A673 (cell line): ENCODE results near the gene ATL1. TPM values are rescaled to one million over a fixed set of nuclear protein-coding genes. Genes with fewer than 3 reads are reported as not detected.
A peak's percentile ranks its signal among the peaks of the same experiment; 100 is the strongest.

Source experiments
- BruUV-seq: library from RNA; stranded (reverse); fragments of 400-500 nt; replicated peaks from 2 replicates; lab custom pipeline; 2021; lab: Mats Ljungman, UMichigan
- CTCF ChIA-PET: fragments of 300-600 bp; sonication (Branson Sonifier 250); formaldehyde crosslinking; loops from one replicate; lab custom pipeline; 2022; ENCODE audit warnings: antibody characterized with exemption; lab: Charles Lee
- POLR2A ChIA-PET: fragments of 300-600 bp; sonication (Branson Sonifier 250); formaldehyde crosslinking; loops from one replicate; lab custom pipeline; 2022; ENCODE audit warnings: antibody characterized with exemption; ENCODE audit not compliant: low non-redundant PET; lab: Charles Lee
- DNase-seq: peaks from one replicate; pipeline ENCODE4 v3.0.0-alpha.2; 2015; ENCODE audit warnings: low spot score
- H3K27ac ChIP-seq: fragments of 200-600 bp; sonication (generic); 2 replicates; pipeline ENCODE4 v1.5.1; 2016; ENCODE audit warnings: mixed run types, low read depth, mild to moderate bottlenecking, mixed read lengths, antibody characterized with exemption, low read length; ENCODE audit not compliant: poor library complexity, severe bottlenecking
- H3K27me3 ChIP-seq: fragments of 200-600 bp; sonication (generic); replicated peaks from 2 replicates; pipeline ENCODE4 v1.6.1; 2017; ENCODE audit warnings: mixed run types, low read depth, mild to moderate bottlenecking, mixed read lengths, antibody characterized with exemption, low read length; ENCODE audit not compliant: insufficient read depth, poor library complexity
- H3K36me3 ChIP-seq: fragments of 200-600 bp; sonication (generic); 2 replicates; pipeline ENCODE4 v1.6.1; 2016; ENCODE audit warnings: mixed run types, mild to moderate bottlenecking, mixed read lengths, antibody characterized with exemption, low read length; ENCODE audit not compliant: insufficient read depth, poor library complexity, severe bottlenecking
- H3K4me1 ChIP-seq: fragments of 200-600 bp; sonication (generic); 2 replicates; pipeline ENCODE4 v1.6.1; 2017; ENCODE audit warnings: mixed run types, mild to moderate bottlenecking, mixed read lengths, antibody characterized with exemption, low read length; ENCODE audit not compliant: insufficient read depth, poor library complexity, severe bottlenecking
- H3K4me3 ChIP-seq: fragments of 200-600 bp; sonication (generic); 2 replicates; pipeline ENCODE4 v1.5.1; 2016; ENCODE audit warnings: low read depth, mixed run types, mild to moderate bottlenecking, mixed read lengths, low read length; ENCODE audit not compliant: poor library complexity, severe bottlenecking
- H3K9me3 ChIP-seq: fragments of 200-600 bp; sonication (generic); 2 replicates; pipeline ENCODE4 v1.6.1; 2016; ENCODE audit warnings: mixed run types, low read depth, mild to moderate bottlenecking, mixed read lengths, antibody characterized with exemption, low read length; ENCODE audit not compliant: poor library complexity, severe bottlenecking
- CTCF ChIP-seq: fragments of 300-800, 200-600 bp; sonication (generic); conservative IDR thresholded peaks from 2 replicates; pipeline ENCODE4 v1.5.1; 2017; ENCODE audit warnings: low read depth, mild to moderate bottlenecking, antibody characterized with exemption, low read length, moderate library complexity, mixed read lengths
- EZH2 ChIP-seq: fragments of 200-600 bp; sonication (generic); IDR thresholded peaks from 2 replicates; pipeline ENCODE4 v1.6.1; 2017; ENCODE audit warnings: borderline replicate concordance, low read depth, mild to moderate bottlenecking, mixed read lengths, antibody characterized with exemption, low read length; ENCODE audit not compliant: poor library complexity, severe bottlenecking
- intact Hi-C: fragments of 100-400 bp; cut with micrococcal nuclease; formaldehyde crosslinking; loops from one replicate; pipeline ENCODE4 v1.10.0; 2022; ENCODE audit not compliant: unreplicated experiment
- total RNA-seq: library from RNA; stranded (reverse); gene quantifications from 2 replicates; pipeline ENCODE4 v1.2.3, GENCODE V29; 2021

ATL1 gene
- total RNA-seq, 1 experiment from 2014 or later, result 9.8 TPM

- H3K4me1 ChIP-seq, result peaks cover 36% of the 10 kb centered on the region
- H3K27ac ChIP-seq, result no peak overlapping the region
- H3K36me3 ChIP-seq, result peaks cover 9% of the 10 kb centered on the region
- ChIA-PET POLR2A (no interaction called here), CTCF (interaction anchor here (0.6 kb wide), 1 partner anchor 425 kb away, joined by 3 read pairs; no protein-coding TSS in a partner anchor)
- TSS peak; percentile 46 for BruUV-seq
- DNase-seq, result no peak
- no peaks in the 10 kb centered on the region for H3K9me3 ChIP-seq
- intact Hi-C loops, result no loop called here
- TF ChIP-seq EZH2 (no peak), CTCF (no peak)
- no peaks in the 10 kb centered on the region for H3K27me3 ChIP-seq
- H3K4me3 ChIP-seq, result no peak overlapping the region
These were observed 74.0 kb downstream of the ATL1 start for GRCh38 chr14:50633954-50634353.

GRCh38 chr14:50635141-50635540, 75.2 kb downstream of the ATL1 start:
- CTCF ChIA-PET, result no interaction called here

GRCh38 chr14:50647282-50647681, 87.3 kb downstream of the ATL1 start:
- intact Hi-C loops, result no loop called here
- Histone ChIP-seq H3K27ac (no peak overlapping the region), H3K36me3 (peaks cover 17% of the 10 kb centered on the region), H3K9me3 (no peaks in the 10 kb centered on the region), H3K27me3 (no peaks in the 10 kb centered on the region), H3K4me1 (no peaks in the 10 kb centered on the region), H3K4me3 (no peak overlapping the region)
- no peak for DNase-seq
- CTCF ChIA-PET, result no interaction called here
- TF ChIP-seq EZH2 (no peak), CTCF (no peak)
- BruUV-seq, result no TSS peak
- POLR2A ChIA-PET, result no interaction called here

More at GRCh38 chr14:50635141-50635540, 75.2 kb downstream of the ATL1 start:
- BruUV-seq, result no TSS peak
- H3K4me1 ChIP-seq, result peaks cover 28% of the 10 kb centered on the region
- peaks cover 9% of the 10 kb centered on the region for H3K36me3 ChIP-seq
- H3K27ac ChIP-seq, result no peak overlapping the region
- no peak overlapping the region for H3K4me3 ChIP-seq
- POLR2A ChIA-PET, result no interaction called here
- DNase-seq, result no peak
- intact Hi-C loops, result no loop called here
- no peaks in the 10 kb centered on the region for H3K9me3 ChIP-seq
- no peak for TF ChIP-seq CTCF
- no peak for TF ChIP-seq EZH2
- no peaks in the 10 kb centered on the region for H3K27me3 ChIP-seq
